ENCODE data around the gene SETD1A.

DNA sequence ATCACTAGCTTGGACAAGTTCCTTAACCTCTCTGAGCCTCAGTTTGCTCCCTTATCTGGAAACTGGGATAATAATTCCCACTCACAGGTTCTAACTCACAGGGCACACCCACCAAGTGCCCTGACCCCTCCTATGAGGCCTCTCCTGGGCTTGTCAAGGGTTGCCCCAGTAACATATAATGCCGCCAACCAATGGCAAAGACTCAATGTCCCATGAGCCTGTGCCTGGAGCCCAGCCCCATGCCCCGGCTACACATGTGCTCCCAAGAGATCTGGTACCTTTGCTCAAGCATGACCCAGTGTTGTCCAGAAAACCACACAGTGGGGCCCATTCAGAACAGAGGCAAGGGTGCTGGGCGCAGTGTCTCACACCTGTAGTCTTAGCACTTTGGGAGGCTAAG lies 42.7 kb upstream of the SETD1A start:
- TF ChIP-seq SMAD3 (CRISPR knock-in tag; conservative IDR thresholded peaks at IDR 0.05), result no peak
- no peak for TF ChIP-seq EZH2 (IDR thresholded peaks at IDR 0.05; ENCODE audit: borderline replicate concordance, low read depth, low read length)
- no peak for TF ChIP-seq BRCA1 (IDR thresholded peaks at IDR 0.05)
- no peak for TF ChIP-seq BRCA1 (CRISPR knock-in tag; IDR thresholded peaks at IDR 0.05)
- TF ChIP-seq SMARCC2 (IDR thresholded peaks at IDR 0.05; ENCODE audit: low read depth), result no peak
- TF ChIP-seq ZNF561 (CRISPR knock-in tag; conservative IDR thresholded peaks at IDR 0.05), result no peak
